GM12892 (cell line): ENCODE data around the gene AKT3.

Experiments
- POLR2A ChIP-seq: IDR thresholded peaks from 2 replicates; pipeline ENCODE4 v1.6.1; 2011; ENCODE audit warnings: low read depth, low read length, control low read depth
- POLR2AphosphoS5 ChIP-seq: IDR thresholded peaks from 2 replicates; pipeline ENCODE4 v1.6.1; 2011; ENCODE audit warnings: low read depth, low read length, control low read depth

- TF ChIP-seq POLR2AphosphoS5 (no peak), POLR2A (no peak)
Measured at GRCh38 chr1:243513726-243514491, 336.1 kb downstream of the AKT3 start.
